ENCODE data around the gene STAC3.

The STAC3 gene

GRCh38 chr12:57222286-57223190, 28.4 kb downstream of the STAC3 start:
- DNase-seq: no peak

GRCh38 chr12:57221169-57221917, 29.6 kb downstream of the STAC3 start:
- no peak for DNase-seq

- no peak for DNase-seq
These were observed 30.2 kb downstream of the STAC3 start for GRCh38 chr12:57220770-57221168.

- no peak for DNase-seq
These were observed 30.8 kb downstream of the STAC3 start for GRCh38 chr12:57219993-57220754.

GRCh38 chr12:57219205-57219992, 31.6 kb downstream of the STAC3 start:
- no peak for DNase-seq

- no peak for DNase-seq
These were observed 32.7 kb downstream of the STAC3 start for GRCh38 chr12:57218030-57218853.

- DNase-seq: no peak
These were observed 33.8 kb downstream of the STAC3 start for GRCh38 chr12:57216921-57217879.

- no peak for DNase-seq
These were observed 34.7 kb downstream of the STAC3 start, which contains the start of gene NXPH4 for GRCh38 chr12:57216014-57216911. NXPH4 (plus strand) TSS chr12:57216794; CDS start chr12:57216970, 176 bp downstream.

GRCh38 chr12:57215668-57216013, 35.3 kb downstream of the STAC3 start:
- no peak for DNase-seq

- no peak for DNase-seq
These were observed 35.9 kb downstream of the STAC3 start for GRCh38 chr12:57215065-57215464.

- DNase-seq: peak; percentile 9 to 78
These were observed 36.6 kb downstream of the STAC3 start for GRCh38 chr12:57214398-57214781.

GRCh38 chr12:57213763-57214397, 37.1 kb downstream of the STAC3 start:
- DNase-seq: no peak

GRCh38 chr12:57213058-57213715, 37.8 kb downstream of the STAC3 start:
- DNase-seq: peak; percentile 46 to 49

GRCh38 chr12:57212701-57213057, 38.3 kb downstream of the STAC3 start:
- no peak for DNase-seq

- no peak for DNase-seq
These were observed 38.9 kb downstream of the STAC3 start for GRCh38 chr12:57211791-57212700.

GRCh38 chr12:57210926-57211692, 39.9 kb downstream of the STAC3 start:
- DNase-seq: no peak
